HS-27A (cell line): ENCODE measurements around the gene SOX10.

Experiments used
- DNase-seq: peaks from one replicate; pipeline ENCODE4 v3.0.0-alpha.2; 2012; ENCODE audit warnings: low read depth, missing footprints

The SOX10 gene

DNA sequence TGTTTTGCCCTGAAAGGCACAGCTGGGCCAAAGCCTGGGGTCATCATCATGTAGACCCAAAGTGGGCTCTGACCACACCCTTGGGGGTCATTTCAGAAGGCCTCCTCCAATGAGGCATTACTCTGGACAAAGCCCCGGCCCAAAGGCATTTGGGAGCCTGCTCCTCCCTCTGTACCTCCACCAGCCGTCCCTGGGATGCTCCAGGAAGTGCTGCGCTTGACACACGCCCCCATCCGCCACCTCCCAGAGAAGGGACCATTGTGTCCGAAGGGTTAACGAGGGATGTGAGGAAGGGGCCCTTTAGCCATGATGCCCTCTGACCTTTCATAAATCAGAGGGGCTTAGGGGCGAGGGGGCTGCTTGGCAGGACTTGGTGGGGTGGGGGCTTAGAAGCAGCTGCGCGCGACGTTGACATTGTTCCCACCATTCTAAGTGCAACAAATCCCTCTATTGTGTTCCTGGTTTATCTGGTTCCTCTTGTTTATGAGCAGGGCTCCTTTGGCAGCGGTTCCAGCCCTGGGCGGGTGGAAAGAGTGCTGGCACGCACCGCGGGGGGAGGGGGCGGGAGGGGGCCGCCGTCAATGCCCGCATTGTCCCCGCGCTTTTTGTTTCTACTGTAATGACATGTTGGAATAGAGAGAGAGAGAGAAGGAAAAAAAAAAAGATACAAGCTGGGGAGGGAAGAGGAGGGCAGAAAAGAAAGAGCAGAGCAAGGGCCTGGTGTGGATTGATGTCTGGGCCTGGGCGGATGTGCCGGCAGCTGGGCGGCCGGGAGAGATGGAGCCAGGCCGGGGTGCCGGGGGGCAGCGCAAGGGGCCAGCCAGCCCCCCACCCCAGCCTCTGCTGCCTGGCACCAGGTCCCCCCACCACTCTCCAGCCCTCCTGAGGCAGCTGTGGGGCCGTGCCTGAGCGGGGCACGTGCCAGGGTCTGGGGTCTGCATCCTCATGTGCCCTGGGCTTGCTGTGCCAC is 32.1 kb upstream of the SOX10 start:
- DNase-seq = no peak

DNA sequence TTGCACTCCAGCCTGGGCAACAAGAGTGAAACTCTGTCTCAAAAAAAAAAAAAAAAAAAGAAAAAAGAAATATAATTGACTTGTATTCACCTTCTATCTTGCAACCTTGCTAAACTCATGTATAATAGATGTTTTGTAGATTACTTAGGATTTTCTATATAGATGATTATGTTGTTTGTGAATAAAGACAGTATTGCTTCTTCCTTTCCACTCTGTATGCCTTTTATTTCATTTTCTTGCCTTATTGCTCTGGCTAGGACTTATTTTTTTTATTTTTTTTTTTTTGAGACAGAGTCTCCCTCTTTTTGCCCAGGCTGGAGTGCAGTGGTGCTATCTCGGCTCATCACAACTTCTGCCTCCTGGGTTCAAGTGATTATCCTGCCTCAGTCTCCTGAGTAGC is 29.7 kb upstream of the SOX10 start:
- DNase-seq = no peak

DNA sequence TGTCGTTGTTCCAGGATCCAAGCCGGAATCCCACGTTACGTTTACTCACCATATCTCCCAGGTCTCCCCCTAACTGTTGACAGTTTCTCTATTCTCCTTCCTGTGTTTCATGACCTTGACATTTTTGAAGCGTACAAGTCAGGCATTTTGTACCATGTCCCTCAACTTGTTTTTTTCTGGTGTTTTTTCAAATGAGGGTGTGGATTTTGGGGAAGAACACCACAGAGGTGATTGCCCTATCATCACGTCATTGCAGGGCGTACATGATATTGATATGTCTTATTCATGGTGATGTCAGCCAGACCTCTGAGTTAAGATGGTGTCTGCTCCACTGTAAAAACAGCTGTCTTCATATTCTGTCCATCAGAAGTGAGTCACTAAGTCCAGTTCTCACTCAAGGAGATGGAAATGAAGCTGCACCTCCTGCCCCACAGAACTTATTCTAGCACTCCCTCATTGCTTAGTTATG is 28.3 kb upstream of the SOX10 start:
- DNase-seq = no peak

GRCh38 chr22:38009000-38009806 is 24.8 kb upstream of the SOX10 start:
- DNase-seq = no peak

DNA sequence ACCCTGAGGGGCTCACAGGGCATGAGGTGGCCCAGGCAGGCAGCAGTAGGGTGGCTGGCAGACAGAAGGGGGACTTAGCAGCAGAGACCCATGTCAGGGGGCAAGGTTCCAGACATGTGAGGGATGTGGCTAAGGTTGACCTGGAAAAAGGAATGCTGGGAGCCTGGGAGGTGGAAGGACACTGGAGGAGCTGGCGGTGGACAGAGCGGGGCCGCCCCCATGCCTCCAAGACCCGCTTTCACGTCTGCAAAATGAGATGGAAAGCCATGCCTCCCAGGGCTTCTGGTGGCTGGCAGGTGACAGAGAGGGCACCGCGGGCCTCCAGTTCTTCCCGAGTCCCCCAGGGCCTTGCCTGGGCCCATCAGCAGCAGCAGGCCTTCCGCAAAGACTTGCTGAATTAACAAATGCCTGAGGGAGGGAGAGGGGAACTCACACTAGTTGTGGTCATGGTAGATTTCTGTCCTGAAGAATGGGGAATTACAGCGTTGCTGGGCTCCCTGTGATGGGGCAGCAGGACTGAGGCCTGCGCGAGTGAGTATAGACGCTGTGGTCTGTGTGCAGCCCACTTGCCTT is 23.1 kb upstream of the SOX10 start:
- DNase-seq = no peak

- no peak for DNase-seq
These were observed 22.6 kb upstream of the SOX10 start for GRCh38 chr22:38006906-38007305.

DNA sequence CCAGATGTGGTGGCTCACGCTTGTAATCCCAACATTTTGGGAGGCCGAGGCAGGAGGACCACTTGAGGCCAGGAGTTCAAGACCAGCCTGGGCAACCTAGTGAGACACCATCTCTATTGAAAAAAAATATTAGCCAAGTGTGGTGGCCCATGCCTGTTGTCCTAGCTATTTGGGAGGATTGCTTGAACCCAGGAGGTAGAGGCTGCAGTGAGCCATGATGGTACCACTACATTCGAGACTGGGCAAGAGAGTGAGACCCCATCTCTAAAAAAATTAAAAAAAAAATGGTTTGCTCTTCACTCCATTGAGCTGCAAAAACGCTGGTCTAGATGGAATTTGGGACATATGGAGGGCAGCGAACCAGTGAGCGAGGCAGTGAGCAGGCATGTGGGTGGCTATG is 21.6 kb upstream of the SOX10 start:
- no peak for DNase-seq

DNA sequence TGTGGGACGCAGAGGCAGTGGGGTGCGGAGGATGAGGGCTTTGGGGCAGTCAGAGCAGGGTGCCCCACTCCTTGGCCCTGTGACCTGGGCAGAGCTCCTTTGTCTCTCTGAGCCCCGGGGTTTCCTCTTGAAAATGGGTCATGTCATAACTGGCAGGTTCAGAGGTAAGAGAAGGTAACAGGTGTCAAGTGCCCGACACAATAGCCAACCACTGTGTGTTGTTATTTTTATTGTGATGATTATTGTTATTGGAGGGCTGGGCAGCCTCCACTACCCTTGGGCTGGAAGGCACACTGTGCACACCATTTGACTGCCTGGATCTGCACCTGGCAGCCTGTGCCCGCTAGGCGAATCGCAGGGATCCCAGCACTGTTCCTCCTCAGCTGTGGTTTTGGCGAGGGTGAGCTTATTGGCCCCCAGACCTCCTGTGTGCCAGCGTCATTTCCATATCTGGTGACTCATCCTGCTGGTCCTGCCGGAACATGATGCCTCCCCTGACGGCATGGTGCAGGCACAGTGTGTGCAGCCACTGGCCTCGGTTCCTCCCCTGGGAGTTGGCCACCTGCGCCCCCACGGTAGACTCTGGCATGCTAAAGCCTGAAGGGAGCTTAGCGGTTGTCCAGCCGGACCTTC is 15.4 kb upstream of the SOX10 start:
- DNase-seq = peak; percentile 53

- DNase-seq = no peak
These were observed 14.9 kb upstream of the SOX10 start for GRCh38 chr22:37999236-37999635.

DNA sequence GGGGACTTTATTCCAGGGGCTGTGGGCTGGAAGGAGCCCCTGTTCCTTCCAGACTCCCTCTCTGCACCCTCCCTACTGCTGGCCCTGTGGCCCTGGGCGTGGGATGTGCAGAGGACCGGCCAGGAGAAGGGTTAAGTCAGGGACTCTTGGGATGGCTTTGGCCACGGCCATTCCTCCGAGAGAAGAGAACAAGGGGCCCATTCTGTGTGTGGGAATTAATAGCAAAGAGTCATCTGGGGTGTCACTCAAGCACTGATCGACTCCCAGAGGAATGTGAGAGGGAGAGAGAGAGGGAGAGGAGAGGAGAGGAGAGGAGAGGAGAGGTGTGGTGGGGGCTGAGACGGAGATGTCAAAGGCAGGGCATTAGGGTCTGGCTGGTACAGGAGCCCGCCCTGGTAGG is 14.2 kb upstream of the SOX10 start:
- no peak for DNase-seq

- DNase-seq = no peak
These were observed 12.3 kb upstream of the SOX10 start for GRCh38 chr22:37996515-37997246.

- no peak for DNase-seq
These were observed 11.7 kb upstream of the SOX10 start for GRCh38 chr22:37996079-37996478.

GRCh38 chr22:37995460-37995859 is 11.1 kb upstream of the SOX10 start:
- no peak for DNase-seq

DNA sequence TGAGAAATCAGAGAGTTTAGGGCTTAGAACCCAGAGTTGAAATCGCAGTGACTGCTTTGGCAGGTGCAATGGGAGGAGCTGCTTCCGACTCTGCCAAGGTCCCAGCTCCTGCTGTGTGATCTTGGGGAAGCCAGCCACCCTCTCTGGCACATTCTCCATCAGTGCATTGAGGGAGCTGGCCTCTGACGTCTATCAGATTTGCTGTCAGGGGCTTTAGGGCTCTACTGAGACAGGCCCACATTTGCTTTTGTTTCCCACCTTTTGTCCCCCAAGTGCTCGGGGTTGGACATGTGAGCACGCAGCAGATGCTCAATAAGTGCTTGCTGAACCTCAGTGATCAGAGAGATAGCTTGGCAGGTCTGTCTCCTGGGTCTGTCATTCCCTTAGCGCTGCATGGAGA is 10.6 kb upstream of the SOX10 start:
- DNase-seq = no peak

DNA sequence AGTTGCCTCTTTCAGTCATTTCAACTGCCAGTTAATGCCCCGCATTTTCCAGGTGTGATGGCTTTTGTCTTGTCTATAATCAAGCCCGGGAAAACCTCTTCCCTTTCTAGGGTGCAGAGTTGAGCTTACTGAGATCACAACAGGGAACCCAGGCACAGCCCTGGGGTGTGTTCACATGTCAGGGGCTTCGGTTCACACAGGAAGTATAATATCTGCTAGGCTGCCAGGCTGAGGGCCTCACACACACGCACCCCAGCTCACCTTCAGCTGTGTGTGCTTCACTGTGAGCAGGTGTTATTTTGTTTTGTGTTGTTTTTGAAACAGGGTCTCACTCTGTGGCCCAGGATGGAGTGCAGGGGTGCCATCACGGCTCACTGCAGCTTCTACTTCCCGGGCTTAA is 9.7 kb upstream of the SOX10 start:
- DNase-seq = no peak

- no peak for DNase-seq
These were observed 7.5 kb upstream of the SOX10 start for GRCh38 chr22:37991731-37992442.

DNA sequence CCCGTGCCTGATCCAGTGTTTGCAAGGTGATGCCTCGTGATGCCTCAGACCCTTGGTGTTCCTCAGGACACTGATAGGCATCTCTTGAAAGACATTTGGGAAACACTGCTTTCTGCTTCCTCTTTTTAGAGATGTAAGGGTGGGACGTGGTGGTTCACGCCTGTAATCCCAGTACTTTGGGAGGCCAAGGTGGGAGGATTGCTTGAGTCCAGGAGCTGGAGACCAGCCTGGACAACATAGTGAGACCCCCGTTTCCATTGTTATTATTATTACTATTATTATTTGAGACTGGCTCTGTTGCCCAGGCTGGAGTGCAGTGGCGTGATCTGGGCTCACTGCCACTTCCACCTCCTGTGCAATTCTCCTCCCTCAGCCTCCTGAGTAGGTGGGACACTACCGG is 6.5 kb upstream of the SOX10 start:
- DNase-seq = no peak

DNA sequence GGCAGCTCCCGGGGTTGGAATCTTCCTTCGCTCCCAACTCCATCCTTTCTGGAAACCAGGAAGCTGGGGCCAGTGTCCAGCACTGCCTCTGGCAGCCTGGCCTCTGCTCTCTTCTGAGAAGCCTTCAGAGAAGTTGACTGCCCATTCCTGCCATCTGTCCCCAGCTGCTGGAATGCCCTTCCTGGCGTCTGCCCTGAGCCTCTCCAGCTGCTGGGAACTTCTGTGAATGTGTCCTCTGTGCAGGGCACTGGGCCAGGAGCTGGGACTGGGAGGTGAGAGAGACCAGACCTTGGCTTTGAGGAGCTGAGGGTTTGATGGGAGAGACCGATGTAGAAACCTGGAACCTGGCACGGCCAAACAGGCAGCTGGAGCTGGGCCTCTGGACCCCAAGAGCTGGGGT is 5.9 kb upstream of the SOX10 start:
- no peak for DNase-seq

DNA sequence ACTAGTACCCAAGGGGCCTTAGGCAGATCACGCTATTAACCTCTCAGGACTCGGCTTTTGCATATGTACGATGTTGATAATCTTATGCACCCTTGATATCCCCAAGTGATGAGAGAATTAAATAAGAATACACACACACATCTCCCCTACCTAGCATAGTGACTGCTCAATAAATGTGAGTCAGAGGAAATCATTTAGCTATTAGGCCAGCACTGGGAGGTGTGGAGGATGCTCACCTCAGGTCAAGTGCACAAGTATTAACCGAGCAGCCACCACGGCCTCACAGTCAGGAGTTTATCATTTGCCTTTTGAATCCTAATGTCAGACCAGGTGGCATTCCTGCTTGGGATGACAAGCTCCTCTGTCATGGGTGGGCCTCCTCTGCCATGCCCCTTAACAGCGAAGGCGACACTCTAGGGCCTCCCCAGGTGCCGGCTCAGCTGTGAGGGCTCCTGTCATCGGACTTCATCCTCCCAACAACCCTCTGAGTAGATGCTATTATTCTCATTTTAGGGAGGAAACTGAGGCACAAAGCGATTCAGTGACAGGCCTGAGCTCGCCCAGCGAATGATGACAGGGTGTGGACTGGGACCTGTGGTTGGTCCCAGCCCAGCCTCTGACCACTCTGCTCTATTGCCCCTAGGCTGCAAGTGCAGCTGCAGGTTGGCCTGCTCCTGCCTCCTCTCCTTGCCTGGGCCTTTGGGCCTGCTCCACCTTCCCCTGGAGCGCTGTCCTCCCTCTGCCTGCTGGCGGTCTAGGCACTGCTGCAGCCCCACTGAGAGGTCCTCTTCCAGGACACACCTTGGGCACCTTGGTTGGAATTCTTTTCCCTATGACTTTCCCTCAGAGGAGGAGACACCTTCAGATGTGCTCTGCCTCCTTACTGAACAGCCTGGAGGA is 5.0 kb upstream of the SOX10 start:
- DNase-seq = no peak

GRCh38 chr22:37986371-37986770 is 2.0 kb upstream of the SOX10 start:
- no peak for DNase-seq
